A549 (cell line): ENCODE results near the gene TRIM3.

Experiments
- CTCF ChIP-seq: fragments of >200 bp; sonication (Bioruptor Twin); formaldehyde crosslinking; IDR thresholded peaks from 3 replicates; pipeline ENCODE4 v1.5.1; 2016
- ELK1 ChIP-seq: fragments of 150-350 bp; IDR thresholded peaks from 2 replicates; pipeline ENCODE4 v1.6.1; 2014; ENCODE audit warnings: low read depth, mild to moderate bottlenecking, low read length
- HDAC2 ChIP-seq: fragments of 200-600 bp; sonication (generic); IDR thresholded peaks from 2 replicates; pipeline ENCODE4 v1.6.1; 2016
- HES2 ChIP-seq: fragments of >200 bp; sonication (Bioruptor Twin); formaldehyde crosslinking; IDR thresholded peaks from 2 replicates; pipeline ENCODE4 v1.6.1; 2016
- HMGXB4 ChIP-seq: fragments of 250-450 bp; sonication (Bioruptor Pico); IDR thresholded peaks from 2 replicates; pipeline ENCODE4 v1.5.0; 2021; ENCODE audit warnings: mild to moderate bottlenecking, moderate library complexity, borderline replicate concordance
- MYC ChIP-seq: IDR thresholded peaks from 2 replicates; pipeline ENCODE4 v1.6.1; 2012; ENCODE audit warnings: mild to moderate bottlenecking, inconsistent platforms, low read length, improper control_type of control experiment, borderline replicate concordance
- PBX3 ChIP-seq: IDR thresholded peaks from 2 replicates; pipeline ENCODE4 v1.6.1; 2012
- POLR2A ChIP-seq: IDR thresholded peaks from 2 replicates; pipeline ENCODE4 v1.6.1; 2012; ENCODE audit warnings: mild to moderate bottlenecking, low read length
- REST ChIP-seq: fragments of 200-600 bp; sonication (generic); IDR thresholded peaks from 2 replicates; pipeline ENCODE4 v1.6.1; 2016; ENCODE audit warnings: antibody characterized with exemption, mild to moderate bottlenecking, moderate library complexity
- SMC3 ChIP-seq: fragments of >200 bp; sonication (Bioruptor Twin); formaldehyde crosslinking; IDR thresholded peaks from 3 replicates; pipeline ENCODE4 v1.6.1; 2018; ENCODE audit warnings: inconsistent platforms
- USF2 ChIP-seq: fragments of 450-650 bp; IDR thresholded peaks from 2 replicates; pipeline ENCODE4 v1.6.1; 2014; ENCODE audit warnings: antibody characterized with exemption

GRCh38 chr11:6520265-6520664 lies 46.5 kb upstream of the TRIM3 start:
- TF ChIP-seq ELK1 (no peak), CTCF (no peak), PBX3 (no peak), MYC (no peak), HES2 (no peak), USF2 (no peak), REST (no peak), HDAC2 (no peak), POLR2A (no peak), SMC3 (no peak), HMGXB4 (CRISPR knock-in tag) (no peak)
